Measurements from ENCODE around the gene PYHIN1.

DNA sequence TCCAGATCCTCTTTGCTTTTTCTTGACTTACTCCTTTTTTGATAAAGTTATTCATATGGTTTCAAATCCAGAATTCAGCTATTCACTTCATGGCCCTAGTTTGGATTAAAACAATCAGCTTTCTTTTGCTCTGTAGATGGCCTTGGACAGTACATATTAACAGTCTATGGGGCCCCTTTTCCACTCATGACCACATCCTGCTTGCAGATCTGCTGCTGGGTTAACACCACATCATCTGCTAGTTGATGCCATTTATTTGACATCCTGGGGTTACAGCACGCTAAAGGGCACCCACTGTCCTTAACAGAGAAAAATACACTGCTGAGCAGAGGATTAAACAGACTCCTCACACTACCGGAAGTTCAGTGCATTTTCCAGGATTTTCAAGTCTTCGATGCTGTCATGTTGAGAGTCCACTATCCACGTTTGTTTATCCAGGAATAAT is 77.4 kb downstream of the PYHIN1 start:
- TF ChIP-seq POLR2AphosphoS5 (IDR thresholded peaks at IDR 0.05) (no peak), EP300 (IDR thresholded peaks at IDR 0.05) (no peak), POLR2A (IDR thresholded peaks at IDR 0.05) (no peak)

Data from gastroesophageal sphincter (tissue), 2 donors.